Measurements from ENCODE around the gene UPK3A. TPM values are rescaled to one million over a fixed set of nuclear protein-coding genes. Genes with fewer than 3 reads are reported as not detected.

The UPK3A gene
- total and polyA plus RNA-seq, 2 of the 13 experiments (the other 11 are each of a cell fraction or from before 2014, with no cell fraction given) = 10.5 to 13.8 TPM

GRCh38 chr22:45273452-45274075, 11.2 kb upstream of the UPK3A start (continued):
- TF ChIP-seq ZBTB10 (CRISPR knock-in tag; IDR thresholded peaks at IDR 0.05; ENCODE audit: borderline replicate concordance) (peak; percentile 94; the same call in 1 of the 2 replicates), TFDP1 (CRISPR knock-in tag; IDR thresholded peaks at IDR 0.05; ENCODE audit: borderline replicate concordance) (peak; percentile 67; the same call in 1 of the 2 replicates), ZNF143 (CRISPR knock-in tag; IDR thresholded peaks at IDR 0.05) (0 out of 2 replicates have a peak, but pooled peaks have one; percentile 15), PHF21A (CRISPR knock-in tag; IDR thresholded peaks at IDR 0.05) (peak; percentile 99), ATF7 (IDR thresholded peaks at IDR 0.05) (no peak), ATF7 (CRISPR knock-in tag; IDR thresholded peaks at IDR 0.05) (no peak), ZNF317 (CRISPR knock-in tag; IDR thresholded peaks at IDR 0.05) (0 out of 2 replicates have a peak, but pooled peaks have one; percentile 33), NFIC (IDR thresholded peaks at IDR 0.05; ENCODE audit: low read length) (peak; percentile 73; the same call in 1 of the 2 replicates), ZNF329 (CRISPR knock-in tag; IDR thresholded peaks at IDR 0.05; ENCODE audit: low read depth) (no peak), AHDC1 (CRISPR knock-in tag; IDR thresholded peaks at IDR 0.05; ENCODE audit: borderline replicate concordance) (peak; percentile 77; the same call in 1 of the 2 replicates), ZNF468 (CRISPR knock-in tag; IDR thresholded peaks at IDR 0.05) (no peak), ZNF136 (CRISPR knock-in tag; IDR thresholded peaks at IDR 0.05; ENCODE audit: low read depth) (no peak), ETS1 (CRISPR knock-in tag; IDR thresholded peaks at IDR 0.05) (no peak), ZFP41 (CRISPR knock-in tag; IDR thresholded peaks at IDR 0.05; ENCODE audit: borderline replicate concordance) (no peak), ZNF256 (CRISPR knock-in tag; conservative IDR thresholded peaks at IDR 0.05) (no peak), SOX13 (IDR thresholded peaks at IDR 0.05) (peak; percentile 97), SOX13 (CRISPR knock-in tag; conservative IDR thresholded peaks at IDR 0.05 in 1 of 2, IDR thresholded peaks at IDR 0.05 in 1 of 2) (peak in 1 of 2 experiments; percentile 99; a peak in 2 of 4 replicates)
